Upper lobe of left lung (tissue), 6 donors: ENCODE measurements around the gene FIZ1. TPM values are rescaled to one million over a fixed set of nuclear protein-coding genes. Genes with fewer than 3 reads are reported as not detected.
A peak's percentile ranks its signal among the peaks of the same experiment; 100 is the strongest.

ENCODE experiments used
- ATAC-seq, 2 donors: fragments of 200-7000 bp; cut with Tn5 transposase; one replicate each; pipeline ENCODE4 v1.9.1; 2022; ENCODE audit warnings: mild to moderate bottlenecking in 2 of 2, moderate library complexity in 2 of 2; ENCODE audit not compliant: low FRiP score in 2 of 2
- DNase-seq, 2 donors: peaks; one replicate each; pipeline ENCODE4 v3.0.0-alpha.2; 2019 to 2020
- H3K27ac ChIP-seq, 4 donors: fragments of 200-600 bp; sonication (generic); one replicate each; pipeline ENCODE4 v1.5.1; 2016 to 2019
- H3K27me3 ChIP-seq, 4 donors: fragments of 200-600 bp; sonication (generic); one replicate each; pipeline ENCODE4 v1.5.1; 2017 to 2019
- H3K36me3 ChIP-seq, 4 donors: fragments of 200-600 bp; sonication (generic); one replicate each; pipeline ENCODE4 v1.5.1; 2016 to 2019
- H3K4me1 ChIP-seq, 4 donors: fragments of 200-600 bp; sonication (generic); one replicate each; pipeline ENCODE4 v1.5.1; 2018 to 2019
- H3K4me3 ChIP-seq, 4 donors: fragments of 200-600 bp; sonication (generic); one replicate each; pipeline ENCODE4 v1.5.1; 2017 to 2019; ENCODE audit warnings: mild to moderate bottlenecking in 2 of 4, moderate library complexity in 1 of 4
- H3K9me3 ChIP-seq, 4 donors: fragments of 200-600 bp; sonication (generic); one replicate each; pipeline ENCODE4 v1.5.1; 2018 to 2019
- EP300 ChIP-seq, 4 donors: sonication (generic); formaldehyde crosslinking; IDR thresholded peaks; one replicate each; pipeline ENCODE4 v1.5.1; 2017; ENCODE audit warnings: antibody characterized with exemption in 4 of 4, control low read depth in 2 of 4
- POLR2A ChIP-seq, 4 donors: fragments of 450-650 bp; IDR thresholded peaks; one replicate each; pipeline ENCODE4 v1.5.1; 2016 to 2017; ENCODE audit warnings: antibody characterized with exemption in 4 of 4, mild to moderate bottlenecking in 2 of 4
- POLR2AphosphoS5 ChIP-seq, 2 donors: sonication (generic); formaldehyde crosslinking; IDR thresholded peaks; one replicate each; pipeline ENCODE4 v1.5.1; 2017; ENCODE audit warnings: antibody characterized with exemption in 2 of 2
- WGBS, 2 donors: methylation state at CpG; one replicate each; pipeline ENCODE4 v1.1.5; 2017 to 2018; 5-methylcytosine and 5-hydroxymethylcytosine counted together
- total RNA-seq, 6 donors: library from RNA; depleted of rRNA in 4 of 6; stranded (reverse); fragments of >200 nt in 4 of 6; gene quantifications; one replicate each; pipeline versions ENCODE4 v1.1.0 to v1.2.1, GENCODE V29; 2016 to 2021
- TF ChIP-seq, protein P1 (sequence below), 6 experiments: fragments of 450-650 bp in 4 of 6; fragments of 200-600 bp in 2 of 6; sonication (generic) in 2 of 6; IDR thresholded peaks; one replicate each; pipeline ENCODE4 v1.5.1; 2016 to 2019; ENCODE audit warnings: antibody characterized with exemption in 6 of 6
- donor health status: DM: no; HTN: no; CAD: no; lungs with moderate emphysema.
- donor health status: DM: no; HTN: yes; CAD: no; lungs with severe emphysema.

FIZ1 gene
- total RNA-seq, 6 donors from 2014 or later: 11.1 to 21.6 (median 16.3) TPM

DNA sequence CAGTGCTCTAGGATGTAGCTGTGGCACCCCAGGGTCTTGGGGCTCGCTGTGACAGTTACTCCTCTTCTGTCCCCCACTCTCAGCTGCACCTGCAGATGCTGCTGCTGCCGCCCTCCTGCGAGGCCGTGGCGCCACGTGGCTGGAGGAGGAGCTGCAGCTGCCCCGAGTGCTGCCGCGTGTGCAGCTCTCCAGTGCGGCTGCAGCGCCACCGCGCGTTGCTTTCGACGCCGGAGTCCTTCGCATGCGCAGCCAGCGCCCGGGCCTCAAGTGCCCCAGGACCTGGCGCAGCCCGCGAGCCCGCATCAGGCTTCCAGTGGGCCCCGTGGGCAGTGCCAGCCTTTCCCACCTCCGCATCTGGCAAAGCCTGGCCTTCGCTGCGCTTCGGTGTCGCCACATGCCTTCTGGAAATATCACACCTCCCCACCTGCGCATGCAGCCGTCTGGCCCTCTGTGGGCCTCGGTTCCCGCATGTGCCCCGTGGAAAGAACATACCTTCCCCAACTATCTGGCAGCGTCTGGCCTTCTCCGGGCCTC, 40.8 kb upstream of the FIZ1 start:
- DNase-seq (peak; percentile 78 to 95), ATAC-seq (peak; percentile 38 to 54)
- Histone ChIP-seq H3K27me3 (no peaks in the 10 kb centered on the region), H3K27ac (peak overlapping the region; percentile 88 to 94 (median 92)), H3K4me3 (peak overlapping the region; percentile 74 to 96 (median 86)), H3K9me3 (no peaks in the 10 kb centered on the region), H3K4me1 (peaks cover 66 to 95% (median 73%) of the 10 kb centered on the region in 4 donors), H3K36me3 (peaks cover 3 to 10% (median 8%) of the 10 kb centered on the region in 4 donors)
- 27% methylated on average over 13 to 27 of the region's 38 CpGs for whole genome bisulfite sequencing, 2 donors
- peak in 1 of 2 donors; percentile 23 for TF ChIP-seq POLR2AphosphoS5 (IDR thresholded peaks at IDR 0.05)
- peak in 1 of 4 donors; percentile 52 for TF ChIP-seq POLR2A (IDR thresholded peaks at IDR 0.05)
- TF ChIP-seq EP300 (IDR thresholded peaks at IDR 0.05): no peak
- TF ChIP-seq, protein P1, sequence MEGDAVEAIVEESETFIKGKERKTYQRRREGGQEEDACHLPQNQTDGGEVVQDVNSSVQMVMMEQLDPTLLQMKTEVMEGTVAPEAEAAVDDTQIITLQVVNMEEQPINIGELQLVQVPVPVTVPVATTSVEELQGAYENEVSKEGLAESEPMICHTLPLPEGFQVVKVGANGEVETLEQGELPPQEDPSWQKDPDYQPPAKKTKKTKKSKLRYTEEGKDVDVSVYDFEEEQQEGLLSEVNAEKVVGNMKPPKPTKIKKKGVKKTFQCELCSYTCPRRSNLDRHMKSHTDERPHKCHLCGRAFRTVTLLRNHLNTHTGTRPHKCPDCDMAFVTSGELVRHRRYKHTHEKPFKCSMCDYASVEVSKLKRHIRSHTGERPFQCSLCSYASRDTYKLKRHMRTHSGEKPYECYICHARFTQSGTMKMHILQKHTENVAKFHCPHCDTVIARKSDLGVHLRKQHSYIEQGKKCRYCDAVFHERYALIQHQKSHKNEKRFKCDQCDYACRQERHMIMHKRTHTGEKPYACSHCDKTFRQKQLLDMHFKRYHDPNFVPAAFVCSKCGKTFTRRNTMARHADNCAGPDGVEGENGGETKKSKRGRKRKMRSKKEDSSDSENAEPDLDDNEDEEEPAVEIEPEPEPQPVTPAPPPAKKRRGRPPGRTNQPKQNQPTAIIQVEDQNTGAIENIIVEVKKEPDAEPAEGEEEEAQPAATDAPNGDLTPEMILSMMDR (IDR thresholded peaks at IDR 0.05): peak; percentile 46 to 81 (median 66)

DNA sequence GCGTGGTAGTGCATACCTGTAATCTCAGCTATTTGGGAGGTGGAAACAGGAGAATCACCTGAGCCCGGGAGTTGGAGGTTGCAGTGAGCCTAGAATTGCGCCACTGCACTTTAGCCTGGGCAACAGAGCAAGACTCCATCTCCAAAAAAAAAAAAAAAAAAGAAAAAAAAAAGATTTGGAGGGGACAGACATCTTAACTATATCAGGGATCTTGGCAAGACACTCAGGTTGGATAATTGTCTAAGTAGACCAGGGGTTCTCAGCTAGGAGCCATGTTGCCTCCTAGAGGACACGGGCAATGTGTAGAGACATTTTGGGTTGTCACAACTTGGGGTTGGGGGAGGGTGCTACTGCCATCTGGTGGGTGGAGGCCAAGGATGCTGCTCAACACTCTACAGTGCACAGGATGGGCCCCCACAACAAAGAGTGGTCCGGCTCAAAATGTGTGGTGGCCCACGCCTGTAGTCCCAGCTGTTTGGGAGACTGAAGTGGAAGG, 39.6 kb upstream of the FIZ1 start:
- WGBS, 2 donors: 87 to 91% methylated on average over 6 of the region's 6 CpGs
- H3K4me1 ChIP-seq: peaks cover 63 to 88% (median 68%) of the 10 kb centered on the region in 4 donors
- no peak for TF ChIP-seq POLR2AphosphoS5 (IDR thresholded peaks at IDR 0.05)
- TF ChIP-seq POLR2A (IDR thresholded peaks at IDR 0.05): no peak
- TF ChIP-seq, protein P1 (IDR thresholded peaks at IDR 0.05): peak in 5 of 6 experiments; percentile 10 to 50 (median 27)
- no peak for TF ChIP-seq EP300 (IDR thresholded peaks at IDR 0.05)
- peaks cover 0 to 4% (median 2%) of the 10 kb centered on the region in 4 donors for H3K36me3 ChIP-seq
- no peak overlapping the region for H3K27ac ChIP-seq
- ATAC-seq (no peak), DNase-seq (no peak)
- H3K27me3 ChIP-seq: no peaks in the 10 kb centered on the region
- H3K9me3 ChIP-seq: no peaks in the 10 kb centered on the region
- no peak overlapping the region for H3K4me3 ChIP-seq

DNA sequence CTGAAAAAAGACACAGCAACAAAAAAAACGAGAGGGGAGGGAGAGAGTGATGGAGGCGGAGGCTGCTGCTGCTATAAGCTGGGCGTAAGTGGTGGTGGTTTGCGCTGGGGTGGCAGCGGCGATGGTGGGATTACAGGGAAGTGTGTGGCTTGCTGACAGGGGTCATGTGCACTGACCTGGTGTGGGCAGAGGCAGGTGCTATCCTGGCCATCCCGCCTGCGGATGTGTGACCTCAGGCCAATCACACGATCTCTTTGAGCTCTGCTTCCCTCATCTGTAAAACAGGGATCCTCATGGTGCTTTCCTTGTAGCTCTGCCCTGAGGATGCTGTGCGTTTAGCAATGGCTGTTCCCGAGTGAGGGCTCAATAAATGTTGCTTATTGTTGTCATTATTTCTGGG, 38.2 kb upstream of the FIZ1 start:
- Histone ChIP-seq H3K4me1 (peaks cover 58 to 77% (median 60%) of the 10 kb centered on the region in 4 donors), H3K9me3 (no peaks in the 10 kb centered on the region), H3K27me3 (no peaks in the 10 kb centered on the region), H3K27ac (no peak overlapping the region), H3K4me3 (no peak overlapping the region), H3K36me3 (peaks cover 0 to 4% (median 2%) of the 10 kb centered on the region in 4 donors)
- TF ChIP-seq POLR2AphosphoS5 (IDR thresholded peaks at IDR 0.05): no peak
- TF ChIP-seq, protein P1 (IDR thresholded peaks at IDR 0.05): no peak
- no peak for TF ChIP-seq EP300 (IDR thresholded peaks at IDR 0.05)
- TF ChIP-seq POLR2A (IDR thresholded peaks at IDR 0.05): peak in 1 of 4 donors; percentile 6
- WGBS, 2 donors: 86 to 91% methylated on average over 8 to 11 of the region's 11 CpGs
- DNase-seq (no peak), ATAC-seq (no peak)

- 75 to 91% methylated on average over 4 of the region's 4 CpGs for WGBS, 2 donors
- no peak overlapping the region for H3K4me3 ChIP-seq
- no peak for ATAC-seq
Observed at GRCh38 chr19:55636723-55637122, 37.4 kb upstream of the FIZ1 start.

More at GRCh38 chr19:55636723-55637122, 37.4 kb upstream of the FIZ1 start:
- no peak for TF ChIP-seq POLR2A (IDR thresholded peaks at IDR 0.05)
- TF ChIP-seq EP300 (IDR thresholded peaks at IDR 0.05): no peak
- TF ChIP-seq, protein P1 (IDR thresholded peaks at IDR 0.05): no peak
- TF ChIP-seq POLR2AphosphoS5 (IDR thresholded peaks at IDR 0.05): no peak
- no peak for DNase-seq
- Histone ChIP-seq H3K9me3 (no peaks in the 10 kb centered on the region), H3K27me3 (no peaks in the 10 kb centered on the region), H3K36me3 (peaks cover 0 to 4% (median 2%) of the 10 kb centered on the region in 4 donors), H3K27ac (no peak overlapping the region), H3K4me1 (peaks cover 51 to 77% (median 55%) of the 10 kb centered on the region in 4 donors)
